Heart right ventricle (tissue), 16 donors: ENCODE results near the gene TLR2. TPM values are rescaled to one million over a fixed set of nuclear protein-coding genes. Genes with fewer than 3 reads are reported as not detected.

Experiments used
- ATAC-seq, 8 donors: fragments of 200-7000 bp; cut with Tn5 transposase; one replicate each; pipeline ENCODE4 v1.9.1; 2020; ENCODE audit warnings: mild to moderate bottlenecking in 8 of 8, moderate library complexity in 8 of 8, moderate number of reproducible peaks in 1 of 8
- DNase-seq, 2 donors: peaks; one replicate each; pipeline ENCODE4 v3.0.0-alpha.2; 2020
- H3K27ac ChIP-seq, 10 donors: fragments of 200-600 bp; sonication (generic) in 2 of 10; one replicate each; pipeline versions ENCODE4 v1.5.0 to v1.8.0; 2020 to 2022; ENCODE audit warnings: mild to moderate bottlenecking in 3 of 10
- H3K27me3 ChIP-seq, 7 donors: fragments of 200-600 bp; one replicate each; pipeline ENCODE4 v1.8.0; 2021 to 2022; ENCODE audit warnings: mild to moderate bottlenecking in 2 of 7
- H3K36me3 ChIP-seq, 9 donors: fragments of 200-600 bp; sonication (generic) in 1 of 9; one replicate each; pipeline versions ENCODE4 v1.5.0 to v1.8.0; 2020 to 2022; ENCODE audit warnings: mild to moderate bottlenecking in 2 of 9
- H3K4me1 ChIP-seq, 9 donors: fragments of 200-600 bp; sonication (generic) in 1 of 9; one replicate each; pipeline versions ENCODE4 v1.5.0 to v1.8.0; 2020 to 2022; ENCODE audit warnings: mild to moderate bottlenecking in 4 of 9
- H3K4me3 ChIP-seq, 10 donors: fragments of 200-600 bp; sonication (generic) in 2 of 10; one replicate each; pipeline versions ENCODE4 v1.5.0 to v1.8.0; 2020 to 2022; ENCODE audit warnings: mild to moderate bottlenecking in 7 of 10, moderate library complexity in 2 of 10
- H3K9me3 ChIP-seq, 11 donors: fragments of 200-600 bp in 10 of 11; sonication (generic) in 2 of 11; one replicate each; pipeline versions ENCODE4 v1.5.0 to v1.8.0; 2013 to 2022; ENCODE audit warnings: mild to moderate bottlenecking in 2 of 11, control low read depth in 1 of 11, moderate library complexity in 1 of 11
- CTCF ChIP-seq, 9 donors: fragments of 200-600 bp; sonication (generic) in 2 of 9; IDR thresholded peaks; one replicate each; pipeline versions ENCODE4 v1.5.0 to v1.8.0; 2021 to 2022; ENCODE audit warnings: antibody characterized with exemption in 9 of 9, mild to moderate bottlenecking in 5 of 9, moderate library complexity in 1 of 9
- WGBS, 2 donors: extraction: QIAGEN DNeasy Blood & Tissue Kit; methylation state at CpG; one replicate each; pipeline ENCODE4 v1.1.7; 2013; ENCODE audit warnings: inconsistent platforms in 1 of 2; 5-methylcytosine and 5-hydroxymethylcytosine counted together
- intact Hi-C, 10 donors: fragments of 100-400 bp; cut with DNase I; formaldehyde crosslinking; loops; one replicate each; pipeline versions ENCODE4 v1.11.1 to v1.14.2; 2022
- long read RNA-seq, 3 donors: library from polyadenylated mRNA; unstranded; transcript quantifications; one replicate each; pipeline ENCODE4 v2.0.0, GENCODE V29; 2020 to 2021
- polyA plus RNA-seq, 2 donors: library from polyadenylated mRNA; stranded (reverse); fragments of 200-250 nt; gene quantifications; one replicate each; pipeline ENCODE4 v1.2.3, GENCODE V29; 2013
- total RNA-seq, 10 donors: library from RNA; stranded (reverse); fragmentation: NEBNext Ultra II Directional in 3 of 10; extraction: Animal tissue kit (Norgen Biotek cat#: 25700) in 3 of 10; gene quantifications; one replicate each; pipeline versions ENCODE4 v1.2.1 to v1.2.4, GENCODE V29; 2021 to 2023
- donor health status: Arrhythmogenic right ventricular cardiomyopathy.
- donor health status: ischemic (EF 13 %, LVEDD 7.1; RV severe dilation, severe dysfunction).
- donor health status: healthy with polysubstance abuse.
- donor health status: DM: no; HTN: yes; CAD: no.
- donor health status: DM: no; HTN: no; CAD: no.
- donor health status: ischemic (EF 25% LVEDD 6.9; RV normal size, moderate dysfunction).
- donor health status: ischemic (EF 25% LVEDD 5.7; RV mildly dilated, moderate dysfunction).
- donor health status: healthy.
- donor health status: DM: yes; HTN: yes; CAD: no.
- donor health status: Ischemic cardiomyopathy.
- donor health status: ischemic (EF 35%, LVEDD 5.7; RV mildly dilated, moderate dysfunction).
- donor health status: nonischemic (EF 11% LVEDD 7.7; RV severe dilation, severe dysfunction).
- donor health status: DM: yes; HTN: yes; CAD: no.
- donor health status: PGD.
- donor health status: ischemic (EF 29% LVEDD 5.4; RV normal size, mild dysfunction).
- donor health status: nonischemic (EF 23%, LVEDD 6.1; RV moderate dilation, normal function).

The TLR2 gene
- total RNA-seq (10 to 100 TPM in 1 of 10 donors, 1 to 10 TPM in 7, under 1 TPM in 2; 0.60 to 18.2 (median 3.3) TPM), polyA plus RNA-seq (1 to 10 TPM; 2.6 to 3.1 TPM)
- long read RNA-seq, donor 1 = 0 reads
- long read RNA-seq, donor 2, full-length matches to known transcripts = 2 of 2 reads
- long read RNA-seq, donor 2, partial matches to known transcripts = 0 of 2 reads
- long read RNA-seq, donor 2, other reads (novel, unspliced or antisense) = 0 of 2 reads
- long read RNA-seq, donor 3, partial matches to known transcripts = 0 of 5 reads
- long read RNA-seq, donor 3, other reads (novel, unspliced or antisense) = 3 of 5 reads

GRCh38 chr4:153684182-153684970, at the start of gene TLR2:
Gene TLR2, plus strand, starts transcription at chr4:153684280. Its CDS starts 18,628 bp downstream, at chr4:153702908.
- TF ChIP-seq CTCF (IDR thresholded peaks at IDR 0.05) = no peak
- intact Hi-C loops = no loop called here
- Histone ChIP-seq H3K4me1 (peaks cover 3 to 23% (median 14%) of the 10 kb centered on the region in 9 donors), H3K27ac (peak within 1 kb of the TSS in 7 of 10 donors; percentile 31 to 94 (median 59)), H3K27me3 (peaks cover 0 to 34% (median 23%) of the 10 kb centered on the region in 7 donors), H3K36me3 (peaks cover 0 to 21% (median 0%) of the 10 kb centered on the region in 9 donors), H3K9me3 (peaks cover 0 to 20% (median 11%) of the 10 kb centered on the region in 11 donors), H3K4me3 (peak within 1 kb of the TSS; percentile 56 to 83 (median 65))
- DNase-seq = peak; percentile 47 to 69
- ATAC-seq = peak; percentile 75 to 95 (median 92)
- WGBS, 2 donors = 0% methylated on average over 68 to 75 of the region's 75 CpGs

- intact Hi-C loops = loop anchor here (1.0 to 10.0 kb wide), 6 partner anchors 110 to 120 kb away; no protein-coding TSS in a partner anchor
- peaks cover 0 to 82% (median 68%) of the 10 kb centered on the region in 9 donors for H3K36me3 ChIP-seq
- WGBS, 2 donors = 83% methylated on average over 3 of the region's 3 CpGs
- H3K27me3 ChIP-seq = no peaks in the 10 kb centered on the region
- no peak overlapping the region for H3K27ac ChIP-seq
- ATAC-seq = peak in 3 of 8 donors; percentile 35 to 59 (median 41)
- peak; percentile 46 to 72 (median 65) for TF ChIP-seq CTCF (IDR thresholded peaks at IDR 0.05)
- no peak for DNase-seq
- H3K4me3 ChIP-seq = no peak overlapping the region
- H3K9me3 ChIP-seq = no peaks in the 10 kb centered on the region
- no peaks in the 10 kb centered on the region for H3K4me1 ChIP-seq
Observed at GRCh38 chr4:153634738-153635353, 49.2 kb upstream of the TLR2 start.

GRCh38 chr4:153635846-153636245, 48.2 kb upstream of the TLR2 start:
- 72 to 73% methylated on average over 6 of the region's 6 CpGs for WGBS, 2 donors

More at GRCh38 chr4:153635846-153636245, 48.2 kb upstream of the TLR2 start:
- Histone ChIP-seq H3K27me3 (no peaks in the 10 kb centered on the region), H3K27ac (peak overlapping the region in 1 of 10 donors; percentile 31), H3K4me1 (no peaks in the 10 kb centered on the region), H3K36me3 (peaks cover 0 to 72% (median 58%) of the 10 kb centered on the region in 9 donors), H3K4me3 (no peak overlapping the region), H3K9me3 (no peaks in the 10 kb centered on the region)
- DNase-seq (no peak), ATAC-seq (peak in 1 of 8 donors; percentile 42)
- TF ChIP-seq CTCF (IDR thresholded peaks at IDR 0.05) = no peak
- intact Hi-C loops = loop anchor here in 8 of 10 donors (1.0 to 10.0 kb wide), 5 partner anchors 109 to 119 kb away; no protein-coding TSS in a partner anchor
